Endothelial cell of umbilical vein (primary cell): Measurements from ENCODE around the gene MASP2. TPM values are rescaled to one million over a fixed set of nuclear protein-coding genes. Genes with fewer than 3 reads are reported as not detected.

ENCODE experiments used
- BruUV-seq: library from RNA; stranded (reverse); fragments of 400-500 nt; replicated peaks from 2 replicates; lab custom pipeline; 2021; lab: Mats Ljungman, UMichigan
- CTCF ChIA-PET: fragments of 300-600, 350-600 bp; sonication (Branson Sonifier 250); formaldehyde crosslinking; loops from one replicate; lab custom pipeline; 2021; ENCODE audit warnings: antibody characterized with exemption, inconsistent platforms; lab: Charles Lee
- POLR2A ChIA-PET: fragments of 300-600, 350-600 bp; sonication (Branson Sonifier 250); formaldehyde crosslinking; loops from one replicate; lab custom pipeline; 2021; ENCODE audit warnings: antibody characterized with exemption, inconsistent platforms; lab: Charles Lee
- DNase-seq: peaks from one replicate; pipeline ENCODE4 v3.0.0-alpha.2; 2011; ENCODE audit warnings: low read depth, low spot score
- FAIRE-seq: peaks from 2 replicates; lab custom pipeline; 2011; peaks lifted over from hg19 to GRCh38; lab: Jason Lieb, UNC
- H2AFZ ChIP-seq: 2 replicates; pipeline ENCODE4 v1.6.0; 2012; ENCODE audit warnings: low read depth, low read length, control low read depth, inconsistent platforms
- H3K27ac ChIP-seq: 2 replicates; pipeline ENCODE4 v1.5.1; 2011; ENCODE audit warnings: low read depth, mild to moderate bottlenecking, control low read depth, low read length, moderate library complexity; ENCODE audit not compliant: insufficient read depth
- H3K27me3 ChIP-seq, 2 experiments: 2 replicates each; pipeline versions ENCODE4 v1.6.0 to v1.6.1; 2011; ENCODE audit warnings: low read length in 2 of 2, mixed read lengths in 1 of 2; ENCODE audit not compliant: control insufficient read depth in 2 of 2, insufficient read depth in 2 of 2
- H3K36me3 ChIP-seq, 2 experiments: 2 replicates in 1 of 2; 3 replicates in 1 of 2; pipeline ENCODE4 v1.5.1; 2011; ENCODE audit warnings: low read length in 2 of 2, mild to moderate bottlenecking in 1 of 2, moderate library complexity in 1 of 2; ENCODE audit not compliant: control insufficient read depth in 2 of 2, insufficient read depth in 2 of 2; ENCODE audit errors: extremely low read depth in 1 of 2
- H3K4me1 ChIP-seq: 3 replicates; pipeline ENCODE4 v1.5.1; 2011; ENCODE audit warnings: mild to moderate bottlenecking, low read length; ENCODE audit not compliant: control insufficient read depth, insufficient read depth; ENCODE audit errors: extremely low read depth
- H3K4me2 ChIP-seq: 2 replicates; pipeline ENCODE4 v1.6.1; 2011; ENCODE audit warnings: low read length, control low read depth, mixed read lengths; ENCODE audit not compliant: insufficient read depth
- H3K4me3 ChIP-seq, 3 experiments: fragments of 200-600 bp in 1 of 3; sonication (generic), shearing (Covaris generic) in 1 of 3; replicated peaks in 1 of 3; 2 replicates each; pipeline ENCODE4 v1.5.1; 2011 to 2016; ENCODE audit warnings: control low read depth in 3 of 3, low read length in 3 of 3, mild to moderate bottlenecking in 2 of 3, inconsistent platforms in 1 of 3, low read depth in 1 of 3, moderate library complexity in 1 of 3; ENCODE audit not compliant: insufficient read depth in 1 of 3
- H3K79me2 ChIP-seq: 2 replicates; pipeline ENCODE4 v1.6.0; 2012; ENCODE audit warnings: low read length, inconsistent platforms; ENCODE audit not compliant: control insufficient read depth, insufficient read depth
- H3K9ac ChIP-seq: replicated peaks from 2 replicates; pipeline ENCODE3; 2011; ENCODE audit warnings: low read length, control low read depth; ENCODE audit not compliant: insufficient read depth; ENCODE audit errors: extremely low read depth
- H3K9me1 ChIP-seq: replicated peaks from 3 replicates; pipeline ENCODE4 v1.6.0; 2011; ENCODE audit warnings: mild to moderate bottlenecking, low read length; ENCODE audit not compliant: control insufficient read depth, insufficient read depth; ENCODE audit errors: extremely low read depth
- H3K9me3 ChIP-seq: replicated peaks from 2 replicates; pipeline ENCODE4 v1.5.1; 2012; ENCODE audit warnings: low read length, inconsistent platforms; ENCODE audit not compliant: control insufficient read depth, insufficient read depth
- H4K20me1 ChIP-seq: replicated peaks from 2 replicates; pipeline ENCODE3; 2011; ENCODE audit warnings: mild to moderate bottlenecking, low read length; ENCODE audit not compliant: control insufficient read depth, insufficient read depth; ENCODE audit errors: extremely low read depth
- CTCF ChIP-seq, 2 donors: IDR thresholded peaks; 1 replicate in 1 of 2; 2 replicates in 1 of 2; pipeline ENCODE4 v1.5.1; 2011; ENCODE audit warnings: low read length in 2 of 2, mild to moderate bottlenecking in 2 of 2, moderate library complexity in 2 of 2, control low read depth in 1 of 2, inconsistent platforms in 1 of 2, low read depth in 1 of 2; ENCODE audit not compliant: insufficient read depth in 1 of 2; ENCODE audit errors: extremely low read depth in 1 of 2
- EZH2 ChIP-seq: IDR thresholded peaks from 2 replicates; pipeline ENCODE4 v1.6.1; 2012; ENCODE audit warnings: borderline replicate concordance, low read depth, mild to moderate bottlenecking, moderate library complexity, low read length, inconsistent platforms; ENCODE audit not compliant: severe bottlenecking
- FOS ChIP-seq: IDR thresholded peaks from 2 replicates; pipeline ENCODE4 v1.6.1; 2011; ENCODE audit warnings: mild to moderate bottlenecking, low read length, moderate library complexity, borderline replicate concordance; ENCODE audit not compliant: insufficient read depth
- GATA2 ChIP-seq: IDR thresholded peaks from 2 replicates; pipeline ENCODE4 v1.7.0; 2011; ENCODE audit warnings: low read depth, mild to moderate bottlenecking, moderate library complexity, mixed read lengths, low read length; ENCODE audit not compliant: insufficient read length, insufficient read depth
- JUN ChIP-seq: IDR thresholded peaks from 2 replicates; pipeline ENCODE4 v1.6.1; 2011; ENCODE audit warnings: borderline replicate concordance, low read depth; ENCODE audit not compliant: insufficient read length, insufficient read depth
- MAX ChIP-seq: IDR thresholded peaks from 2 replicates; pipeline ENCODE4 v1.6.1; 2011; ENCODE audit not compliant: insufficient read depth, insufficient read length
- MYC ChIP-seq: IDR thresholded peaks from one replicate; pipeline ENCODE4 v1.6.1; 2011; ENCODE audit warnings: mild to moderate bottlenecking, low read depth, low read length
- POLR2A ChIP-seq: IDR thresholded peaks from 2 replicates; pipeline ENCODE4 v1.6.1; 2012; ENCODE audit warnings: low read depth, mild to moderate bottlenecking, control low read depth, low read length
- POLR2AphosphoS5 ChIP-seq: IDR thresholded peaks from 2 replicates; pipeline ENCODE4 v1.6.1; 2012; ENCODE audit warnings: low read depth, mild to moderate bottlenecking, control low read depth, low read length, moderate library complexity; ENCODE audit not compliant: insufficient read depth
- dilution Hi-C: fragments of 300-500 bp; cut with MboI; formaldehyde crosslinking; loops from one replicate; pipeline ENCODE4 v1.15.0; 2019; ENCODE audit warnings: low sequenced_read_pairs; ENCODE audit not compliant: extremely low pct_ligation_motif_present
- intact Hi-C: fragments of 100-400 bp; cut with micrococcal nuclease; formaldehyde crosslinking; loops from one replicate; pipeline ENCODE4 v1.10.0; 2022
- polyA plus RNA-seq, 4 experiments: library from polyadenylated mRNA; depleted of rRNA in 3 of 4; stranded (reverse) in 3 of 4; unstranded in 1 of 4; fragments of >200 nt; gene quantifications; 2 replicates each; pipeline versions ENCODE4 v1.2.1 to v1.2.3, GENCODE V29; 2011 to 2012; ENCODE audit warnings: missing spikeins in 1 of 4
- total RNA-seq: library from RNA; stranded (reverse); gene quantifications from 2 replicates; pipeline ENCODE4 v1.2.3, GENCODE V29; 2021

Gene MASP2
- total and polyA plus RNA-seq, 2 donors (not counting 3 experiments of a cell fraction or from before 2014, with no cell fraction given): 0.53 TPM; not detected in 1

GRCh38 chr1:11068600-11069473 is 21.8 kb upstream of the MASP2 start:
- no peak for TF ChIP-seq POLR2AphosphoS5
- no peak for TF ChIP-seq POLR2A
- TF ChIP-seq JUN: no peak
- no peak for TF ChIP-seq MAX
- no peak for TF ChIP-seq EZH2
- no peak for TF ChIP-seq MYC
- TF ChIP-seq FOS: no peak
- no peak for TF ChIP-seq CTCF (IDR thresholded peaks at IDR 0.05; ENCODE audit: extremely low read depth in 1 of 2, insufficient read depth in 1 of 2, low read depth in 1 of 2, low read length in 2 of 2)
- no peak for TF ChIP-seq GATA2
- BruUV-seq: no TSS peak
- Histone ChIP-seq H3K9ac (no peak overlapping the region), H4K20me1 (no peaks in the 10 kb centered on the region), H3K27ac (no peak overlapping the region), H3K4me2 (no peak overlapping the region), H3K27me3 (no peaks in the 10 kb centered on the region), H3K4me3 (no peak overlapping the region), H2AFZ (no peak overlapping the region), H3K9me3 (no peaks in the 10 kb centered on the region), H3K79me2 (no peaks in the 10 kb centered on the region), H3K36me3 (peaks cover 29 to 51% of the 10 kb centered on the region in 2 experiments), H3K4me1 (no peaks in the 10 kb centered on the region), H3K9me1 (no peaks in the 10 kb centered on the region)
- FAIRE-seq (no peak), DNase-seq (no peak)
- CTCF ChIA-PET: no interaction called here
- intact Hi-C loops (no loop called here), dilution Hi-C loops (no loop called here)
- POLR2A ChIA-PET: no interaction called here
